GM23338 (cell line): Measurements from ENCODE around the gene LPAR6. TPM values are rescaled to one million over a fixed set of nuclear protein-coding genes. Genes with fewer than 3 reads are reported as not detected.

Experiments used
- ATAC-seq: fragments of 200-7000 bp; cut with Tn5 transposase; 3 replicates; pipeline ENCODE4 v1.9.1; 2020
- DNase-seq: peaks from one replicate; pipeline ENCODE4 v3.0.0-alpha.2; 2015; ENCODE audit warnings: low spot score
- H2AFZ ChIP-seq: fragments of 200-600 bp; sonication (generic); 2 replicates; pipeline ENCODE4 v1.8.0; 2016; ENCODE audit warnings: antibody characterized with exemption, mild to moderate bottlenecking, moderate library complexity
- H3F3A ChIP-seq: fragments of 200-600 bp; sonication (generic); replicated peaks from 2 replicates; pipeline ENCODE4 v1.8.0; 2017; ENCODE audit warnings: antibody characterized with exemption, mixed run types, low read depth
- H3K27ac ChIP-seq: fragments of 200-600 bp; sonication (generic); 2 replicates; pipeline ENCODE4 v1.6.1; 2016; ENCODE audit warnings: low read depth
- H3K27me3 ChIP-seq: fragments of 200-600 bp; sonication (generic); 2 replicates; pipeline ENCODE4 v1.8.0; 2016; ENCODE audit warnings: mild to moderate bottlenecking, mixed run types, moderate library complexity; ENCODE audit not compliant: insufficient read depth
- H3K36me3 ChIP-seq: fragments of 200-600 bp; sonication (generic); 2 replicates; pipeline ENCODE4 v1.8.0; 2016; ENCODE audit warnings: mild to moderate bottlenecking; ENCODE audit not compliant: insufficient read depth
- H3K4me1 ChIP-seq: fragments of 200-600 bp; sonication (generic); 2 replicates; pipeline ENCODE4 v1.8.0; 2016; ENCODE audit warnings: mild to moderate bottlenecking, moderate library complexity; ENCODE audit not compliant: insufficient read depth
- H3K4me2 ChIP-seq: fragments of 200-600 bp; sonication (generic); 2 replicates; pipeline ENCODE4 v1.7.1; 2017; ENCODE audit warnings: mixed run types
- H3K4me3 ChIP-seq: fragments of 200-600 bp; sonication (generic); 2 replicates; pipeline ENCODE4 v1.6.1; 2016; ENCODE audit warnings: mixed run types
- H3K79me2 ChIP-seq: fragments of 200-600 bp; sonication (generic); replicated peaks from 2 replicates; pipeline ENCODE4 v1.8.0; 2017; ENCODE audit warnings: mild to moderate bottlenecking; ENCODE audit not compliant: insufficient read depth
- H3K9me2 ChIP-seq: fragments of 200-600 bp; sonication (generic); 2 replicates; pipeline ENCODE4 v1.8.0; 2017; ENCODE audit not compliant: insufficient read depth
- H4K20me1 ChIP-seq: fragments of 200-600 bp; sonication (generic); replicated peaks from 2 replicates; pipeline ENCODE4 v1.8.0; 2017; ENCODE audit warnings: mild to moderate bottlenecking; ENCODE audit not compliant: insufficient read depth
- H3K27ac Mint-ChIP-seq: 2 replicates; pipeline ENCODE4 v1.8.0; 2020; ENCODE audit warnings: inconsistent platforms, mild to moderate bottlenecking, moderate library complexity, mixed read lengths
- H3K27me3 Mint-ChIP-seq: 3 replicates; pipeline ENCODE4 v1.8.0; 2022; ENCODE audit warnings: low read depth, mild to moderate bottlenecking, moderate library complexity, mixed read lengths, inconsistent platforms; ENCODE audit not compliant: insufficient read depth, poor library complexity
- H3K36me3 Mint-ChIP-seq: 3 replicates; pipeline ENCODE4 v1.8.0; 2021; ENCODE audit warnings: low read depth, mild to moderate bottlenecking, inconsistent platforms, moderate library complexity, mixed read lengths
- H3K4me1 Mint-ChIP-seq: 3 replicates; pipeline ENCODE4 v1.8.0; 2020; ENCODE audit warnings: mild to moderate bottlenecking, inconsistent platforms, mixed read lengths
- H3K4me3 Mint-ChIP-seq: 3 replicates; pipeline ENCODE4 v1.8.0; 2021; ENCODE audit warnings: moderate library complexity, mild to moderate bottlenecking, inconsistent platforms, mixed read lengths
- H3K9me3 Mint-ChIP-seq: 3 replicates; pipeline ENCODE4 v1.8.0; 2020; ENCODE audit warnings: moderate library complexity, mild to moderate bottlenecking, inconsistent platforms, mixed read lengths
- CREB1 ChIP-seq: fragments of 250-450 bp; sonication (Bioruptor Pico); IDR thresholded peaks from 2 replicates; pipeline ENCODE4 v1.5.0; 2020; ENCODE audit warnings: low read depth, mild to moderate bottlenecking, moderate library complexity
- EZH2 ChIP-seq: fragments of 200-600 bp; sonication (generic); IDR thresholded peaks from one replicate; pipeline ENCODE4 v1.8.0; 2017; ENCODE audit warnings: antibody characterized with exemption, mild to moderate bottlenecking, low read depth; ENCODE audit not compliant: unreplicated experiment
- EZH2phosphoT487 ChIP-seq: fragments of 200-600 bp; sonication (generic); IDR thresholded peaks from one replicate; pipeline ENCODE4 v1.8.1; 2018; ENCODE audit warnings: antibody characterized with exemption; ENCODE audit not compliant: unreplicated experiment
- JUNB ChIP-seq: IDR thresholded peaks from one replicate; pipeline ENCODE4 v1.6.1; 2016; ENCODE audit warnings: antibody characterized with exemption; ENCODE audit not compliant: unreplicated experiment
- POLR2AphosphoS5 ChIP-seq: IDR thresholded peaks from 2 replicates; pipeline ENCODE4 v1.6.1; 2016; ENCODE audit warnings: antibody characterized with exemption, low read depth
- STAT1 ChIP-seq: IDR thresholded peaks from one replicate; pipeline ENCODE4 v1.6.1; 2016; ENCODE audit warnings: antibody characterized with exemption; ENCODE audit not compliant: unreplicated experiment
- ZNF114 ChIP-seq: fragments of 250-450 bp; sonication (Bioruptor Pico); IDR thresholded peaks from 2 replicates; pipeline ENCODE4 v1.5.0; 2020; ENCODE audit warnings: mild to moderate bottlenecking, moderate library complexity
- ZNF331 ChIP-seq: fragments of 250-450 bp; sonication (Bioruptor Pico); IDR thresholded peaks from 2 replicates; pipeline ENCODE4 v1.5.0; 2020; ENCODE audit warnings: low read depth, mild to moderate bottlenecking, moderate library complexity
- polyA plus RNA-seq: library from polyadenylated mRNA; unstranded; fragments of >200 nt; fragmentation: Nextera tagmentation; extraction: Ambion mirVana; gene quantifications from 2 replicates; pipeline ENCODE4 v1.2.1, GENCODE V29; 2016
- total RNA-seq: library from RNA; depleted of rRNA; stranded (reverse); fragments of >200 nt; shearing (Covaris generic); gene quantifications from 2 replicates; pipeline ENCODE4 v1.2.3, GENCODE V29; 2014
- TF ChIP-seq, protein P1 (sequence below): IDR thresholded peaks from one replicate; pipeline ENCODE4 v1.6.1; 2018; ENCODE audit warnings: antibody characterized with exemption; ENCODE audit not compliant: unreplicated experiment
- TF ChIP-seq, protein P2 (sequence below): IDR thresholded peaks from 2 replicates; pipeline ENCODE4 v1.6.1; 2016; ENCODE audit warnings: antibody characterized with exemption
- TF ChIP-seq, protein P3 (sequence below): fragments of 250-450 bp; sonication (Bioruptor Pico); IDR thresholded peaks from 2 replicates; pipeline ENCODE4 v1.5.0; 2020; ENCODE audit warnings: mild to moderate bottlenecking, moderate library complexity

LPAR6 gene
- total and polyA plus RNA-seq, 2 experiments from 2014 or later, result 1.4 to 2.1 TPM

DNA sequence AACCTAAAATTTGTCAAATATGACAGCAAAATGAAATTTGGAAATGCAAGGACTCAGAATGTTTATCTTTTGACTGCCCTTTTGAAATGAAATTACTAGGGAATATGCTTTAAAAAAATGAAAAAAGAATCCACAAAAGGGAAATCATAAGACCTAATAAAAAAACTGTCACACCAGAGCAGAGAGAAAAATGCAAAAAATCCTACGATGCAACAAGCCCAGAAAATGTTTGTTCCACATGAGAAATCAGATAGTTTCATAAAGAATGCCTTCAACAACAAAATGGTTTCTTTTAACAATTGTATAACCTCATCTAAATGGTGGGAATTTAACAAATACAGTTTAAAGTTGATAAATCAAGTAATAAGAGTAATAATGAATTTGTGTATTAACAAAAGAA lies 8.0 kb downstream of the LPAR6 start:
- no peaks in the 10 kb centered on the region for H3K27me3 Mint-ChIP-seq
- H4K20me1 ChIP-seq, result no peaks in the 10 kb centered on the region
- H3K27ac Mint-ChIP-seq, result no peak overlapping the region
- ATAC-seq (no peak), DNase-seq (no peak)
- no peaks in the 10 kb centered on the region for H3K36me3 Mint-ChIP-seq
- no peaks in the 10 kb centered on the region for H3F3A ChIP-seq
- no peaks in the 10 kb centered on the region for H3K36me3 ChIP-seq
- no peaks in the 10 kb centered on the region for H3K27me3 ChIP-seq
- H3K79me2 ChIP-seq, result no peaks in the 10 kb centered on the region
- no peak overlapping the region for H3K4me3 ChIP-seq
- no peaks in the 10 kb centered on the region; the same call in 1 of the 3 replicates for H3K4me1 Mint-ChIP-seq
- H3K4me1 ChIP-seq, result no peaks in the 10 kb centered on the region
- TF ChIP-seq STAT1, result no peak
- no peaks in the 10 kb centered on the region for H3K9me2 ChIP-seq
- no peak overlapping the region for H3K4me2 ChIP-seq
- H2AFZ ChIP-seq, result no peak overlapping the region
- no peak overlapping the region for H3K27ac ChIP-seq
- H3K9me3 Mint-ChIP-seq, result no peaks in the 10 kb centered on the region
- H3K4me3 Mint-ChIP-seq, result no peak overlapping the region

DNA sequence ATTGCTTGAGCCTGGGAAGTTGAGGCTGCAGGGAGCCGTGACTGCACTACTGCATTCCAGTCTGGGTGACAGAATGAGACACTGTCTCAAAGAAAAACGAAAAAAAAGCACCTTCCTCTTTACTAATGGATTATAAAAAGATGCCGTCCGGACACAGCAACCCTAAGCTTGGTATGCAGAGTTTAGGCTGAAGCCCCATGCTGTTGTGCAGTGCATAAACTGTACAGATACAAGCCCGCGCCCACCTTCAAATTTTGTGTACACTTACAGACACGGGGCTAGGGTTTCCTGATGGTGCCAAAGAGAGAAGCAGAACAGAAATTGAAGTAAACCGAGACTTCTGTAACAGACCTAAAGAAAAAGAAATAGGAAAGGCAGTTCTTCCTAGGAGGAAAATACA lies 9.0 kb downstream of the LPAR6 start:
- H3K27ac ChIP-seq, result no peak overlapping the region
- H3K4me1 ChIP-seq, result no peaks in the 10 kb centered on the region
- Mint-ChIP-seq H3K4me3 (no peak overlapping the region), H3K27me3 (no peaks in the 10 kb centered on the region), H3K9me3 (no peaks in the 10 kb centered on the region), H3K36me3 (no peaks in the 10 kb centered on the region), H3K4me1 (no peaks in the 10 kb centered on the region; the same call in 2 of the 3 replicates), H3K27ac (0 out of 2 replicates have a peak overlapping the region, but pooled peaks have one; percentile 9)
- DNase-seq (no peak), ATAC-seq (no peak)
- H3K27me3 ChIP-seq, result no peaks in the 10 kb centered on the region
- H3K4me2 ChIP-seq, result no peak overlapping the region
- no peak overlapping the region for H3K4me3 ChIP-seq
- no peaks in the 10 kb centered on the region for H3K9me2 ChIP-seq
- no peaks in the 10 kb centered on the region for H3K36me3 ChIP-seq
- H2AFZ ChIP-seq, result no peak overlapping the region
- H4K20me1 ChIP-seq, result no peaks in the 10 kb centered on the region
- H3F3A ChIP-seq, result no peaks in the 10 kb centered on the region
- H3K79me2 ChIP-seq, result no peaks in the 10 kb centered on the region
- TF ChIP-seq ZNF331 (CRISPR knock-in tag) (no peak), STAT1 (no peak), POLR2AphosphoS5 (no peak), EZH2phosphoT487 (no peak), EZH2 (no peak), JUNB (no peak), CREB1 (CRISPR knock-in tag) (no peak), ZNF114 (CRISPR knock-in tag) (no peak)
- TF ChIP-seq, protein P1, sequence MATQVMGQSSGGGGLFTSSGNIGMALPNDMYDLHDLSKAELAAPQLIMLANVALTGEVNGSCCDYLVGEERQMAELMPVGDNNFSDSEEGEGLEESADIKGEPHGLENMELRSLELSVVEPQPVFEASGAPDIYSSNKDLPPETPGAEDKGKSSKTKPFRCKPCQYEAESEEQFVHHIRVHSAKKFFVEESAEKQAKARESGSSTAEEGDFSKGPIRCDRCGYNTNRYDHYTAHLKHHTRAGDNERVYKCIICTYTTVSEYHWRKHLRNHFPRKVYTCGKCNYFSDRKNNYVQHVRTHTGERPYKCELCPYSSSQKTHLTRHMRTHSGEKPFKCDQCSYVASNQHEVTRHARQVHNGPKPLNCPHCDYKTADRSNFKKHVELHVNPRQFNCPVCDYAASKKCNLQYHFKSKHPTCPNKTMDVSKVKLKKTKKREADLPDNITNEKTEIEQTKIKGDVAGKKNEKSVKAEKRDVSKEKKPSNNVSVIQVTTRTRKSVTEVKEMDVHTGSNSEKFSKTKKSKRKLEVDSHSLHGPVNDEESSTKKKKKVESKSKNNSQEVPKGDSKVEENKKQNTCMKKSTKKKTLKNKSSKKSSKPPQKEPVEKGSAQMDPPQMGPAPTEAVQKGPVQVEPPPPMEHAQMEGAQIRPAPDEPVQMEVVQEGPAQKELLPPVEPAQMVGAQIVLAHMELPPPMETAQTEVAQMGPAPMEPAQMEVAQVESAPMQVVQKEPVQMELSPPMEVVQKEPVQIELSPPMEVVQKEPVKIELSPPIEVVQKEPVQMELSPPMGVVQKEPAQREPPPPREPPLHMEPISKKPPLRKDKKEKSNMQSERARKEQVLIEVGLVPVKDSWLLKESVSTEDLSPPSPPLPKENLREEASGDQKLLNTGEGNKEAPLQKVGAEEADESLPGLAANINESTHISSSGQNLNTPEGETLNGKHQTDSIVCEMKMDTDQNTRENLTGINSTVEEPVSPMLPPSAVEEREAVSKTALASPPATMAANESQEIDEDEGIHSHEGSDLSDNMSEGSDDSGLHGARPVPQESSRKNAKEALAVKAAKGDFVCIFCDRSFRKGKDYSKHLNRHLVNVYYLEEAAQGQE, result no peak
- TF ChIP-seq, protein P2, sequence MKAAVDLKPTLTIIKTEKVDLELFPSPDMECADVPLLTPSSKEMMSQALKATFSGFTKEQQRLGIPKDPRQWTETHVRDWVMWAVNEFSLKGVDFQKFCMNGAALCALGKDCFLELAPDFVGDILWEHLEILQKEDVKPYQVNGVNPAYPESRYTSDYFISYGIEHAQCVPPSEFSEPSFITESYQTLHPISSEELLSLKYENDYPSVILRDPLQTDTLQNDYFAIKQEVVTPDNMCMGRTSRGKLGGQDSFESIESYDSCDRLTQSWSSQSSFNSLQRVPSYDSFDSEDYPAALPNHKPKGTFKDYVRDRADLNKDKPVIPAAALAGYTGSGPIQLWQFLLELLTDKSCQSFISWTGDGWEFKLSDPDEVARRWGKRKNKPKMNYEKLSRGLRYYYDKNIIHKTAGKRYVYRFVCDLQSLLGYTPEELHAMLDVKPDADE, result no peak
- TF ChIP-seq, protein P3, sequence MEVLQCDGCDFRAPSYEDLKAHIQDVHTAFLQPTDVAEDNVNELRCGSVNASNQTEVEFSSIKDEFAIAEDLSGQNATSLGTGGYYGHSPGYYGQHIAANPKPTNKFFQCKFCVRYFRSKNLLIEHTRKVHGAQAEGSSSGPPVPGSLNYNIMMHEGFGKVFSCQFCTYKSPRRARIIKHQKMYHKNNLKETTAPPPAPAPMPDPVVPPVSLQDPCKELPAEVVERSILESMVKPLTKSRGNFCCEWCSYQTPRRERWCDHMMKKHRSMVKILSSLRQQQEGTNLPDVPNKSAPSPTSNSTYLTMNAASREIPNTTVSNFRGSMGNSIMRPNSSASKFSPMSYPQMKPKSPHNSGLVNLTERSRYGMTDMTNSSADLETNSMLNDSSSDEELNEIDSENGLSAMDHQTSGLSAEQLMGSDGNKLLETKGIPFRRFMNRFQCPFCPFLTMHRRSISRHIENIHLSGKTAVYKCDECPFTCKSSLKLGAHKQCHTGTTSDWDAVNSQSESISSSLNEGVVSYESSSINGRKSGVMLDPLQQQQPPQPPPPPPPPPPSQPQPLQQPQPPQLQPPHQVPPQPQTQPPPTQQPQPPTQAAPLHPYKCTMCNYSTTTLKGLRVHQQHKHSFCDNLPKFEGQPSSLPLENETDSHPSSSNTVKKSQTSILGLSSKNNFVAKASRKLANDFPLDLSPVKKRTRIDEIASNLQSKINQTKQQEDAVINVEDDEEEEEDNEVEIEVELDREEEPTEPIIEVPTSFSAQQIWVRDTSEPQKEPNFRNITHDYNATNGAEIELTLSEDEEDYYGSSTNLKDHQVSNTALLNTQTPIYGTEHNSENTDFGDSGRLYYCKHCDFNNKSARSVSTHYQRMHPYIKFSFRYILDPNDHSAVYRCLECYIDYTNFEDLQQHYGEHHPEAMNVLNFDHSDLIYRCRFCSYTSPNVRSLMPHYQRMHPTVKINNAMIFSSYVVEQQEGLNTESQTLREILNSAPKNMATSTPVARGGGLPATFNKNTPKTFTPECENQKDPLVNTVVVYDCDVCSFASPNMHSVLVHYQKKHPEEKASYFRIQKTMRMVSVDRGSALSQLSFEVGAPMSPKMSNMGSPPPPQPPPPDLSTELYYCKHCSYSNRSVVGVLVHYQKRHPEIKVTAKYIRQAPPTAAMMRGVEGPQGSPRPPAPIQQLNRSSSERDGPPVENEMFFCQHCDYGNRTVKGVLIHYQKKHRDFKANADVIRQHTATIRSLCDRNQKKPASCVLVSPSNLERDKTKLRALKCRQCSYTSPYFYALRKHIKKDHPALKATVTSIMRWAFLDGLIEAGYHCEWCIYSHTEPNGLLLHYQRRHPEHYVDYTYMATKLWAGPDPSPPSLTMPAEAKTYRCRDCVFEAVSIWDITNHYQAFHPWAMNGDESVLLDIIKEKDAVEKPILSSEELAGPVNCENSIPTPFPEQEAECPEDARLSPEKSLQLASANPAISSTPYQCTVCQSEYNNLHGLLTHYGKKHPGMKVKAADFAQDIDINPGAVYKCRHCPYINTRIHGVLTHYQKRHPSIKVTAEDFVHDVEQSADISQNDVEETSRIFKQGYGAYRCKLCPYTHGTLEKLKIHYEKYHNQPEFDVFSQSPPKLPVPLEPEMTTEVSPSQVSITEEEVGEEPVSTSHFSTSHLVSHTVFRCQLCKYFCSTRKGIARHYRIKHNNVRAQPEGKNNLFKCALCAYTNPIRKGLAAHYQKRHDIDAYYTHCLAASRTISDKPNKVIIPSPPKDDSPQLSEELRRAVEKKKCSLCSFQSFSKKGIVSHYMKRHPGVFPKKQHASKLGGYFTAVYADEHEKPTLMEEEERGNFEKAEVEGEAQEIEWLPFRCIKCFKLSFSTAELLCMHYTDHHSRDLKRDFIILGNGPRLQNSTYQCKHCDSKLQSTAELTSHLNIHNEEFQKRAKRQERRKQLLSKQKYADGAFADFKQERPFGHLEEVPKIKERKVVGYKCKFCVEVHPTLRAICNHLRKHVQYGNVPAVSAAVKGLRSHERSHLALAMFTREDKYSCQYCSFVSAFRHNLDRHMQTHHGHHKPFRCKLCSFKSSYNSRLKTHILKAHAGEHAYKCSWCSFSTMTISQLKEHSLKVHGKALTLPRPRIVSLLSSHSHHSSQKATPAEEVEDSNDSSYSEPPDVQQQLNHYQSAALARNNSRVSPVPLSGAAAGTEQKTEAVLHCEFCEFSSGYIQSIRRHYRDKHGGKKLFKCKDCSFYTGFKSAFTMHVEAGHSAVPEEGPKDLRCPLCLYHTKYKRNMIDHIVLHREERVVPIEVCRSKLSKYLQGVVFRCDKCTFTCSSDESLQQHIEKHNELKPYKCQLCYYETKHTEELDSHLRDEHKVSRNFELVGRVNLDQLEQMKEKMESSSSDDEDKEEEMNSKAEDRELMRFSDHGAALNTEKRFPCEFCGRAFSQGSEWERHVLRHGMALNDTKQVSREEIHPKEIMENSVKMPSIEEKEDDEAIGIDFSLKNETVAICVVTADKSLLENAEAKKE (CRISPR knock-in tag), result no peak
